Measurements from ENCODE around the gene ODC1.

- no peak for TF ChIP-seq CTCF (conservative IDR thresholded peaks at IDR 0.05; ENCODE audit: low read depth, low read length)
- no peak for TF ChIP-seq BHLHE40 (IDR thresholded peaks at IDR 0.05; ENCODE audit: low read depth, low read length)
- no peak for TF ChIP-seq NFE2L2 (IDR thresholded peaks at IDR 0.05; ENCODE audit: low read depth, low read length)
- TF ChIP-seq RCOR1 (IDR thresholded peaks at IDR 0.05; ENCODE audit: insufficient replicate concordance, low read length): no peak
- TF ChIP-seq RAD21 (IDR thresholded peaks at IDR 0.05; ENCODE audit: low read length): no peak
Measured at GRCh38 chr2:10435820-10436204, 12.3 kb downstream of the ODC1 start.

Data from IMR-90 (cell line).